ENCODE measurements around the gene TYK2. TPM values are rescaled to one million over a fixed set of nuclear protein-coding genes. Genes with fewer than 3 reads are reported as not detected.
A peak's percentile ranks its signal among the peaks of the same experiment; 100 is the strongest.

Gene TYK2
- total and polyA plus RNA-seq, 2 of the 13 experiments (the other 11 are each of a cell fraction or from before 2014, with no cell fraction given): 38.8 to 60.1 TPM

GRCh38 chr19:10380313-10381102 lies at the start of gene TYK2 (continued):
- TF ChIP-seq FUBP1 (CRISPR knock-in tag; IDR thresholded peaks at IDR 0.05; ENCODE audit: borderline replicate concordance) (no peak), MXD4 (CRISPR knock-in tag; IDR thresholded peaks at IDR 0.05) (no peak; the same call in 1 of the 2 replicates), SMYD3 (CRISPR knock-in tag; IDR thresholded peaks at IDR 0.05) (no peak), ZNF280D (CRISPR knock-in tag; IDR thresholded peaks at IDR 0.05) (no peak), ZNF549 (CRISPR knock-in tag; IDR thresholded peaks at IDR 0.05) (no peak), MIXL1 (CRISPR knock-in tag; IDR thresholded peaks at IDR 0.05) (no peak), HOXD1 (CRISPR knock-in tag; IDR thresholded peaks at IDR 0.05) (0 out of 2 replicates have a peak, but pooled peaks have one; percentile 60), RBM22 (optimal IDR thresholded peaks at IDR 0.05; ENCODE audit: low read length) (no peak), GZF1 (CRISPR knock-in tag; IDR thresholded peaks at IDR 0.05) (no peak), ZNF800 (CRISPR knock-in tag; IDR thresholded peaks at IDR 0.05) (no peak), ZNF567 (CRISPR knock-in tag; IDR thresholded peaks at IDR 0.05; ENCODE audit: borderline replicate concordance) (no peak), ZKSCAN5 (CRISPR knock-in tag; IDR thresholded peaks at IDR 0.05) (no peak), ZNF670 (CRISPR knock-in tag; IDR thresholded peaks at IDR 0.05; ENCODE audit: borderline replicate concordance) (peak; percentile 36; the same call in 1 of the 2 replicates)
- TF ChIP-seq, protein P1, sequence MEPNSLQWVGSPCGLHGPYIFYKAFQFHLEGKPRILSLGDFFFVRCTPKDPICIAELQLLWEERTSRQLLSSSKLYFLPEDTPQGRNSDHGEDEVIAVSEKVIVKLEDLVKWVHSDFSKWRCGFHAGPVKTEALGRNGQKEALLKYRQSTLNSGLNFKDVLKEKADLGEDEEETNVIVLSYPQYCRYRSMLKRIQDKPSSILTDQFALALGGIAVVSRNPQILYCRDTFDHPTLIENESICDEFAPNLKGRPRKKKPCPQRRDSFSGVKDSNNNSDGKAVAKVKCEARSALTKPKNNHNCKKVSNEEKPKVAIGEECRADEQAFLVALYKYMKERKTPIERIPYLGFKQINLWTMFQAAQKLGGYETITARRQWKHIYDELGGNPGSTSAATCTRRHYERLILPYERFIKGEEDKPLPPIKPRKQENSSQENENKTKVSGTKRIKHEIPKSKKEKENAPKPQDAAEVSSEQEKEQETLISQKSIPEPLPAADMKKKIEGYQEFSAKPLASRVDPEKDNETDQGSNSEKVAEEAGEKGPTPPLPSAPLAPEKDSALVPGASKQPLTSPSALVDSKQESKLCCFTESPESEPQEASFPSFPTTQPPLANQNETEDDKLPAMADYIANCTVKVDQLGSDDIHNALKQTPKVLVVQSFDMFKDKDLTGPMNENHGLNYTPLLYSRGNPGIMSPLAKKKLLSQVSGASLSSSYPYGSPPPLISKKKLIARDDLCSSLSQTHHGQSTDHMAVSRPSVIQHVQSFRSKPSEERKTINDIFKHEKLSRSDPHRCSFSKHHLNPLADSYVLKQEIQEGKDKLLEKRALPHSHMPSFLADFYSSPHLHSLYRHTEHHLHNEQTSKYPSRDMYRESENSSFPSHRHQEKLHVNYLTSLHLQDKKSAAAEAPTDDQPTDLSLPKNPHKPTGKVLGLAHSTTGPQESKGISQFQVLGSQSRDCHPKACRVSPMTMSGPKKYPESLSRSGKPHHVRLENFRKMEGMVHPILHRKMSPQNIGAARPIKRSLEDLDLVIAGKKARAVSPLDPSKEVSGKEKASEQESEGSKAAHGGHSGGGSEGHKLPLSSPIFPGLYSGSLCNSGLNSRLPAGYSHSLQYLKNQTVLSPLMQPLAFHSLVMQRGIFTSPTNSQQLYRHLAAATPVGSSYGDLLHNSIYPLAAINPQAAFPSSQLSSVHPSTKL (CRISPR knock-in tag; IDR thresholded peaks at IDR 0.05): 0 out of 2 replicates have a peak, but pooled peaks have one; percentile 19
- TF ChIP-seq, protein P2, sequence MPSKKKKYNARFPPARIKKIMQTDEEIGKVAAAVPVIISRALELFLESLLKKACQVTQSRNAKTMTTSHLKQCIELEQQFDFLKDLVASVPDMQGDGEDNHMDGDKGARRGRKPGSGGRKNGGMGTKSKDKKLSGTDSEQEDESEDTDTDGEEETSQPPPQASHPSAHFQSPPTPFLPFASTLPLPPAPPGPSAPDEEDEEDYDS (CRISPR knock-in tag; IDR thresholded peaks at IDR 0.05): peak; percentile 71; the same call in 1 of the 2 replicates
